Neural cell (in vitro differentiated cells): ENCODE results near the gene SENP3. TPM values are rescaled to one million over a fixed set of nuclear protein-coding genes. Genes with fewer than 3 reads are reported as not detected.
A peak's percentile ranks its signal among the peaks of the same experiment; 100 is the strongest.

Source experiments
- H2AFZ ChIP-seq: fragments of 200-600, 300-800 bp; sonication (generic), shearing (Covaris generic); 2 replicates; pipeline ENCODE4 v1.6.0; 2014; ENCODE audit warnings: low read depth, mild to moderate bottlenecking, antibody characterized with exemption, low read length, moderate library complexity
- H3F3A ChIP-seq: fragments of 200-600 bp; shearing (Covaris generic); 2 replicates; pipeline ENCODE4 v1.6.1; 2016; ENCODE audit warnings: mild to moderate bottlenecking, moderate library complexity, mixed read lengths, antibody characterized with exemption, low read length; ENCODE audit not compliant: insufficient read depth, poor library complexity, severe bottlenecking
- H3K27ac ChIP-seq: fragments of 200-600, 300-800 bp; sonication (generic), shearing (Covaris generic); 2 replicates; pipeline ENCODE4 v1.5.1; 2014; ENCODE audit warnings: mild to moderate bottlenecking, low read length, moderate library complexity
- H3K27me3 ChIP-seq: fragments of 300-800, 200-600 bp; sonication (generic), shearing (Covaris generic); 2 replicates; pipeline ENCODE4 v1.6.0; 2014; ENCODE audit warnings: mild to moderate bottlenecking, low read depth, low read length, moderate library complexity; ENCODE audit not compliant: insufficient read depth
- H3K36me3 ChIP-seq: fragments of 300-800, 200-600 bp; sonication (generic), shearing (Covaris generic); 2 replicates; pipeline ENCODE4 v1.5.1; 2014; ENCODE audit warnings: mild to moderate bottlenecking, antibody characterized with exemption, low read length, moderate library complexity; ENCODE audit not compliant: insufficient read depth
- H3K4me2 ChIP-seq: fragments of 300-800, 200-600 bp; sonication (generic), shearing (Covaris generic); 2 replicates; pipeline ENCODE4 v1.6.0; 2014; ENCODE audit warnings: mild to moderate bottlenecking, low read length
- H3K4me3 ChIP-seq: fragments of 300-800, 200-600 bp; sonication (generic), shearing (Covaris generic); 2 replicates; pipeline ENCODE4 v1.5.1; 2014; ENCODE audit warnings: mild to moderate bottlenecking, low read length, moderate library complexity
- H3K79me2 ChIP-seq: fragments of 200-600 bp; shearing (Covaris generic); replicated peaks from 2 replicates; pipeline ENCODE4 v1.6.0; 2014; ENCODE audit warnings: mild to moderate bottlenecking, low read length, moderate library complexity; ENCODE audit not compliant: insufficient read depth
- H3K9ac ChIP-seq: fragments of 300-800, 200-600 bp; sonication (generic), shearing (Covaris generic); 2 replicates; pipeline ENCODE4 v1.6.1; 2016; ENCODE audit warnings: mild to moderate bottlenecking, low read length, mixed read lengths
- H3K9me2 ChIP-seq: fragments of 200-600 bp; shearing (Covaris generic); 2 replicates; pipeline ENCODE4 v1.6.1; 2016; ENCODE audit warnings: mild to moderate bottlenecking, low read length, mixed read lengths; ENCODE audit not compliant: insufficient read depth
- H3K9me3 ChIP-seq: fragments of 200-600, 300-800 bp; sonication (generic), shearing (Covaris generic); 2 replicates; pipeline ENCODE4 v1.6.1; 2016; ENCODE audit warnings: mild to moderate bottlenecking, mixed run types, low read length, moderate library complexity, mixed read lengths
- H4K20me1 ChIP-seq: fragments of 200-600 bp; shearing (Covaris generic); 2 replicates; pipeline ENCODE4 v1.6.1; 2016; ENCODE audit warnings: mild to moderate bottlenecking, mixed run types; ENCODE audit not compliant: insufficient read depth
- CTCF ChIP-seq: fragments of 450-650 bp; IDR thresholded peaks from 2 replicates; pipeline ENCODE4 v1.5.1; 2014; ENCODE audit warnings: antibody characterized with exemption, mild to moderate bottlenecking, moderate library complexity; ENCODE audit not compliant: poor library complexity, severe bottlenecking
- EP300 ChIP-seq: fragments of 450-650 bp; conservative IDR thresholded peaks from 2 replicates; pipeline ENCODE4 v1.6.1; 2014; ENCODE audit warnings: antibody characterized with exemption, mild to moderate bottlenecking, moderate library complexity; ENCODE audit not compliant: poor library complexity, severe bottlenecking
- EZH2 ChIP-seq: fragments of 200-600, 300-800 bp; shearing (Covaris generic), sonication (generic); IDR thresholded peaks from 2 replicates; pipeline ENCODE4 v1.6.1; 2014; ENCODE audit warnings: antibody characterized with exemption, low read length, borderline replicate concordance, mild to moderate bottlenecking; ENCODE audit not compliant: insufficient read depth, poor library complexity, severe bottlenecking
- MXI1 ChIP-seq: fragments of 450-650 bp; conservative IDR thresholded peaks from 2 replicates; pipeline ENCODE4 v1.6.1; 2014; ENCODE audit warnings: antibody characterized with exemption, mild to moderate bottlenecking; ENCODE audit not compliant: poor library complexity, severe bottlenecking
- POLR2AphosphoS5 ChIP-seq: IDR thresholded peaks from 2 replicates; pipeline ENCODE4 v1.6.1; 2012
- RAD21 ChIP-seq: fragments of 450-650 bp; conservative IDR thresholded peaks from 2 replicates; pipeline ENCODE4 v1.6.1; 2014; ENCODE audit warnings: antibody characterized with exemption, mild to moderate bottlenecking, moderate library complexity
- SMC3 ChIP-seq: fragments of 450-650 bp; conservative IDR thresholded peaks from 2 replicates; pipeline ENCODE4 v1.6.1; 2014; ENCODE audit warnings: antibody characterized with exemption, mild to moderate bottlenecking, moderate library complexity; ENCODE audit not compliant: poor library complexity
- TAF1 ChIP-seq: IDR thresholded peaks from 2 replicates; pipeline ENCODE4 v1.6.1; 2012; ENCODE audit warnings: low read depth
- polyA plus RNA-seq: library from polyadenylated mRNA; depleted of rRNA; stranded (reverse); fragments of >200 nt; gene quantifications from 2 replicates; pipeline ENCODE4 v1.2.3, GENCODE V29; 2014
- TF ChIP-seq, protein P1 (sequence below): IDR thresholded peaks from 2 replicates; pipeline ENCODE4 v1.6.1; 2012; ENCODE audit warnings: borderline replicate concordance

The SENP3 gene
- polyA plus RNA-seq, 1 donor from 2014 or later, result 151 TPM

GRCh38 chr17:7582396-7583252, 20.9 kb downstream of the SENP3 start:
- no peaks in the 10 kb centered on the region for H3K9me3 ChIP-seq
- no peaks in the 10 kb centered on the region for H3K36me3 ChIP-seq

GRCh38 chr17:7583253-7584109, 21.8 kb downstream of the SENP3 start, which contains the start of gene MPDU1:
MPDU1 (plus strand) TSS chr17:7583852; CDS start chr17:7583863, 11 bp downstream.
- peak within 1 kb of the TSS; percentile 78 for H3K9ac ChIP-seq
- peak within 1 kb of the TSS; percentile 69 for H3K4me3 ChIP-seq
- H3K27me3 ChIP-seq, result no peaks in the 10 kb centered on the region
- peak within 1 kb of the TSS; percentile 7 for H2AFZ ChIP-seq
- H3K9me3 ChIP-seq, result no peaks in the 10 kb centered on the region
- H3K36me3 ChIP-seq, result no peaks in the 10 kb centered on the region
- H3K4me2 ChIP-seq, result peak within 1 kb of the TSS; percentile 52
- no peaks in the 10 kb centered on the region for H3K79me2 ChIP-seq
- no peaks in the 10 kb centered on the region for H3K9me2 ChIP-seq
- peak within 1 kb of the TSS; percentile 90 for H3K27ac ChIP-seq
- H3F3A ChIP-seq, result no peaks in the 10 kb centered on the region
- H4K20me1 ChIP-seq, result no peaks in the 10 kb centered on the region
- TF ChIP-seq EZH2, result no peak
- TF ChIP-seq CTCF, result peak; percentile 12
- no peak for TF ChIP-seq RAD21
- TF ChIP-seq, protein P1, sequence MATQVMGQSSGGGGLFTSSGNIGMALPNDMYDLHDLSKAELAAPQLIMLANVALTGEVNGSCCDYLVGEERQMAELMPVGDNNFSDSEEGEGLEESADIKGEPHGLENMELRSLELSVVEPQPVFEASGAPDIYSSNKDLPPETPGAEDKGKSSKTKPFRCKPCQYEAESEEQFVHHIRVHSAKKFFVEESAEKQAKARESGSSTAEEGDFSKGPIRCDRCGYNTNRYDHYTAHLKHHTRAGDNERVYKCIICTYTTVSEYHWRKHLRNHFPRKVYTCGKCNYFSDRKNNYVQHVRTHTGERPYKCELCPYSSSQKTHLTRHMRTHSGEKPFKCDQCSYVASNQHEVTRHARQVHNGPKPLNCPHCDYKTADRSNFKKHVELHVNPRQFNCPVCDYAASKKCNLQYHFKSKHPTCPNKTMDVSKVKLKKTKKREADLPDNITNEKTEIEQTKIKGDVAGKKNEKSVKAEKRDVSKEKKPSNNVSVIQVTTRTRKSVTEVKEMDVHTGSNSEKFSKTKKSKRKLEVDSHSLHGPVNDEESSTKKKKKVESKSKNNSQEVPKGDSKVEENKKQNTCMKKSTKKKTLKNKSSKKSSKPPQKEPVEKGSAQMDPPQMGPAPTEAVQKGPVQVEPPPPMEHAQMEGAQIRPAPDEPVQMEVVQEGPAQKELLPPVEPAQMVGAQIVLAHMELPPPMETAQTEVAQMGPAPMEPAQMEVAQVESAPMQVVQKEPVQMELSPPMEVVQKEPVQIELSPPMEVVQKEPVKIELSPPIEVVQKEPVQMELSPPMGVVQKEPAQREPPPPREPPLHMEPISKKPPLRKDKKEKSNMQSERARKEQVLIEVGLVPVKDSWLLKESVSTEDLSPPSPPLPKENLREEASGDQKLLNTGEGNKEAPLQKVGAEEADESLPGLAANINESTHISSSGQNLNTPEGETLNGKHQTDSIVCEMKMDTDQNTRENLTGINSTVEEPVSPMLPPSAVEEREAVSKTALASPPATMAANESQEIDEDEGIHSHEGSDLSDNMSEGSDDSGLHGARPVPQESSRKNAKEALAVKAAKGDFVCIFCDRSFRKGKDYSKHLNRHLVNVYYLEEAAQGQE, result peak; percentile 94

More at GRCh38 chr17:7582396-7583252, 20.9 kb downstream of the SENP3 start:
- Histone ChIP-seq H2AFZ (no peak overlapping the region), H3K9ac (peak overlapping the region; percentile 78), H3K9me2 (no peaks in the 10 kb centered on the region), H3K27ac (peak overlapping the region; percentile 90), H3F3A (no peaks in the 10 kb centered on the region), H3K79me2 (no peaks in the 10 kb centered on the region), H3K4me2 (no peak overlapping the region), H4K20me1 (no peaks in the 10 kb centered on the region), H3K27me3 (no peaks in the 10 kb centered on the region), H3K4me3 (peak overlapping the region; percentile 69)
- TF ChIP-seq TAF1 (no peak), MXI1 (no peak), RAD21 (no peak), POLR2AphosphoS5 (no peak), EP300 (no peak), EZH2 (no peak), SMC3 (no peak), CTCF (no peak)
- TF ChIP-seq, protein P1, result no peak
